GM23338 (cell line): ENCODE data around the gene ERBB4.

Experiments used
- CREB1 ChIP-seq: fragments of 250-450 bp; sonication (Bioruptor Pico); IDR thresholded peaks from 2 replicates; pipeline ENCODE4 v1.5.0; 2020; ENCODE audit warnings: low read depth, mild to moderate bottlenecking, moderate library complexity
- EZH2 ChIP-seq: fragments of 200-600 bp; sonication (generic); IDR thresholded peaks from one replicate; pipeline ENCODE4 v1.8.0; 2017; ENCODE audit warnings: antibody characterized with exemption, mild to moderate bottlenecking, low read depth; ENCODE audit not compliant: unreplicated experiment
- EZH2phosphoT487 ChIP-seq: fragments of 200-600 bp; sonication (generic); IDR thresholded peaks from one replicate; pipeline ENCODE4 v1.8.1; 2018; ENCODE audit warnings: antibody characterized with exemption; ENCODE audit not compliant: unreplicated experiment
- JUNB ChIP-seq: IDR thresholded peaks from one replicate; pipeline ENCODE4 v1.6.1; 2016; ENCODE audit warnings: antibody characterized with exemption; ENCODE audit not compliant: unreplicated experiment
- NANOG ChIP-seq: IDR thresholded peaks from 2 replicates; pipeline ENCODE4 v1.6.1; 2016; ENCODE audit warnings: antibody characterized with exemption, borderline replicate concordance
- POLR2AphosphoS5 ChIP-seq: IDR thresholded peaks from 2 replicates; pipeline ENCODE4 v1.6.1; 2016; ENCODE audit warnings: antibody characterized with exemption, low read depth
- STAT1 ChIP-seq: IDR thresholded peaks from one replicate; pipeline ENCODE4 v1.6.1; 2016; ENCODE audit warnings: antibody characterized with exemption; ENCODE audit not compliant: unreplicated experiment
- ZNF114 ChIP-seq: fragments of 250-450 bp; sonication (Bioruptor Pico); IDR thresholded peaks from 2 replicates; pipeline ENCODE4 v1.5.0; 2020; ENCODE audit warnings: mild to moderate bottlenecking, moderate library complexity
- ZNF331 ChIP-seq: fragments of 250-450 bp; sonication (Bioruptor Pico); IDR thresholded peaks from 2 replicates; pipeline ENCODE4 v1.5.0; 2020; ENCODE audit warnings: low read depth, mild to moderate bottlenecking, moderate library complexity
- TF ChIP-seq, protein P1 (sequence below), 2 experiments: fragments of 200-600 bp in 1 of 2; sonication (generic) in 1 of 2; conservative IDR thresholded peaks; 2 replicates each; pipeline versions ENCODE4 v1.5.1 to v1.6.1; 2016 to 2017; ENCODE audit warnings: antibody characterized with exemption in 2 of 2, low read depth in 2 of 2, mild to moderate bottlenecking in 2 of 2, moderate library complexity in 1 of 2
- TF ChIP-seq, protein P2 (sequence below): fragments of 250-450 bp; sonication (Bioruptor Pico); IDR thresholded peaks from 2 replicates; pipeline ENCODE4 v1.5.0; 2020; ENCODE audit warnings: mild to moderate bottlenecking, moderate library complexity
- TF ChIP-seq, protein P3 (sequence below): IDR thresholded peaks from one replicate; pipeline ENCODE4 v1.6.1; 2018; ENCODE audit warnings: antibody characterized with exemption; ENCODE audit not compliant: unreplicated experiment
- TF ChIP-seq, protein P4 (sequence below): IDR thresholded peaks from 2 replicates; pipeline ENCODE4 v1.6.1; 2016; ENCODE audit warnings: antibody characterized with exemption

DNA sequence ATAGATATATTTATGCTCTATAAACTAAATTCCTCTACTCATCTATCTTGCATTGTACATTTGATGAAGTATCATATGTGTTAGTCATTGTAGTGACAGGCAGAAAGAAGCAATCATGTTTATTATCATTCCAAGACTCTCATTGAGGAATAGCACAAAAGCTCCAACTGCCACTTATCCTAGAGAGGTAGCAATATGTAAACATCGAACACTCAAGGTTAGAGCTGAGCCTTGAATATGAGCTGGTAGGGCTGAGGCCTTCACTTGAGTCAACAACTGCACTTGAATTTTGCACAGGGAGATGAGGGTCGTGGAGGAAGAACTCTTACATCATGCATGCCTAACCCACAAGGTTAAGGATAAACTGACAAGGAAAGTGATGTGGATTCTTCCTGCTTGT is 1081.3 kb downstream of the ERBB4 start:
- TF ChIP-seq EZH2 (no peak), POLR2AphosphoS5 (no peak), STAT1 (no peak), EZH2phosphoT487 (no peak), CREB1 (no peak), NANOG (no peak), JUNB (no peak), ZNF114 (no peak), ZNF331 (CRISPR knock-in tag) (no peak)
- TF ChIP-seq, protein P1, sequence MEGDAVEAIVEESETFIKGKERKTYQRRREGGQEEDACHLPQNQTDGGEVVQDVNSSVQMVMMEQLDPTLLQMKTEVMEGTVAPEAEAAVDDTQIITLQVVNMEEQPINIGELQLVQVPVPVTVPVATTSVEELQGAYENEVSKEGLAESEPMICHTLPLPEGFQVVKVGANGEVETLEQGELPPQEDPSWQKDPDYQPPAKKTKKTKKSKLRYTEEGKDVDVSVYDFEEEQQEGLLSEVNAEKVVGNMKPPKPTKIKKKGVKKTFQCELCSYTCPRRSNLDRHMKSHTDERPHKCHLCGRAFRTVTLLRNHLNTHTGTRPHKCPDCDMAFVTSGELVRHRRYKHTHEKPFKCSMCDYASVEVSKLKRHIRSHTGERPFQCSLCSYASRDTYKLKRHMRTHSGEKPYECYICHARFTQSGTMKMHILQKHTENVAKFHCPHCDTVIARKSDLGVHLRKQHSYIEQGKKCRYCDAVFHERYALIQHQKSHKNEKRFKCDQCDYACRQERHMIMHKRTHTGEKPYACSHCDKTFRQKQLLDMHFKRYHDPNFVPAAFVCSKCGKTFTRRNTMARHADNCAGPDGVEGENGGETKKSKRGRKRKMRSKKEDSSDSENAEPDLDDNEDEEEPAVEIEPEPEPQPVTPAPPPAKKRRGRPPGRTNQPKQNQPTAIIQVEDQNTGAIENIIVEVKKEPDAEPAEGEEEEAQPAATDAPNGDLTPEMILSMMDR (conservative IDR thresholded peaks at IDR 0.05; ENCODE audit: low read depth in 2 of 2): no peak
- TF ChIP-seq, protein P2, sequence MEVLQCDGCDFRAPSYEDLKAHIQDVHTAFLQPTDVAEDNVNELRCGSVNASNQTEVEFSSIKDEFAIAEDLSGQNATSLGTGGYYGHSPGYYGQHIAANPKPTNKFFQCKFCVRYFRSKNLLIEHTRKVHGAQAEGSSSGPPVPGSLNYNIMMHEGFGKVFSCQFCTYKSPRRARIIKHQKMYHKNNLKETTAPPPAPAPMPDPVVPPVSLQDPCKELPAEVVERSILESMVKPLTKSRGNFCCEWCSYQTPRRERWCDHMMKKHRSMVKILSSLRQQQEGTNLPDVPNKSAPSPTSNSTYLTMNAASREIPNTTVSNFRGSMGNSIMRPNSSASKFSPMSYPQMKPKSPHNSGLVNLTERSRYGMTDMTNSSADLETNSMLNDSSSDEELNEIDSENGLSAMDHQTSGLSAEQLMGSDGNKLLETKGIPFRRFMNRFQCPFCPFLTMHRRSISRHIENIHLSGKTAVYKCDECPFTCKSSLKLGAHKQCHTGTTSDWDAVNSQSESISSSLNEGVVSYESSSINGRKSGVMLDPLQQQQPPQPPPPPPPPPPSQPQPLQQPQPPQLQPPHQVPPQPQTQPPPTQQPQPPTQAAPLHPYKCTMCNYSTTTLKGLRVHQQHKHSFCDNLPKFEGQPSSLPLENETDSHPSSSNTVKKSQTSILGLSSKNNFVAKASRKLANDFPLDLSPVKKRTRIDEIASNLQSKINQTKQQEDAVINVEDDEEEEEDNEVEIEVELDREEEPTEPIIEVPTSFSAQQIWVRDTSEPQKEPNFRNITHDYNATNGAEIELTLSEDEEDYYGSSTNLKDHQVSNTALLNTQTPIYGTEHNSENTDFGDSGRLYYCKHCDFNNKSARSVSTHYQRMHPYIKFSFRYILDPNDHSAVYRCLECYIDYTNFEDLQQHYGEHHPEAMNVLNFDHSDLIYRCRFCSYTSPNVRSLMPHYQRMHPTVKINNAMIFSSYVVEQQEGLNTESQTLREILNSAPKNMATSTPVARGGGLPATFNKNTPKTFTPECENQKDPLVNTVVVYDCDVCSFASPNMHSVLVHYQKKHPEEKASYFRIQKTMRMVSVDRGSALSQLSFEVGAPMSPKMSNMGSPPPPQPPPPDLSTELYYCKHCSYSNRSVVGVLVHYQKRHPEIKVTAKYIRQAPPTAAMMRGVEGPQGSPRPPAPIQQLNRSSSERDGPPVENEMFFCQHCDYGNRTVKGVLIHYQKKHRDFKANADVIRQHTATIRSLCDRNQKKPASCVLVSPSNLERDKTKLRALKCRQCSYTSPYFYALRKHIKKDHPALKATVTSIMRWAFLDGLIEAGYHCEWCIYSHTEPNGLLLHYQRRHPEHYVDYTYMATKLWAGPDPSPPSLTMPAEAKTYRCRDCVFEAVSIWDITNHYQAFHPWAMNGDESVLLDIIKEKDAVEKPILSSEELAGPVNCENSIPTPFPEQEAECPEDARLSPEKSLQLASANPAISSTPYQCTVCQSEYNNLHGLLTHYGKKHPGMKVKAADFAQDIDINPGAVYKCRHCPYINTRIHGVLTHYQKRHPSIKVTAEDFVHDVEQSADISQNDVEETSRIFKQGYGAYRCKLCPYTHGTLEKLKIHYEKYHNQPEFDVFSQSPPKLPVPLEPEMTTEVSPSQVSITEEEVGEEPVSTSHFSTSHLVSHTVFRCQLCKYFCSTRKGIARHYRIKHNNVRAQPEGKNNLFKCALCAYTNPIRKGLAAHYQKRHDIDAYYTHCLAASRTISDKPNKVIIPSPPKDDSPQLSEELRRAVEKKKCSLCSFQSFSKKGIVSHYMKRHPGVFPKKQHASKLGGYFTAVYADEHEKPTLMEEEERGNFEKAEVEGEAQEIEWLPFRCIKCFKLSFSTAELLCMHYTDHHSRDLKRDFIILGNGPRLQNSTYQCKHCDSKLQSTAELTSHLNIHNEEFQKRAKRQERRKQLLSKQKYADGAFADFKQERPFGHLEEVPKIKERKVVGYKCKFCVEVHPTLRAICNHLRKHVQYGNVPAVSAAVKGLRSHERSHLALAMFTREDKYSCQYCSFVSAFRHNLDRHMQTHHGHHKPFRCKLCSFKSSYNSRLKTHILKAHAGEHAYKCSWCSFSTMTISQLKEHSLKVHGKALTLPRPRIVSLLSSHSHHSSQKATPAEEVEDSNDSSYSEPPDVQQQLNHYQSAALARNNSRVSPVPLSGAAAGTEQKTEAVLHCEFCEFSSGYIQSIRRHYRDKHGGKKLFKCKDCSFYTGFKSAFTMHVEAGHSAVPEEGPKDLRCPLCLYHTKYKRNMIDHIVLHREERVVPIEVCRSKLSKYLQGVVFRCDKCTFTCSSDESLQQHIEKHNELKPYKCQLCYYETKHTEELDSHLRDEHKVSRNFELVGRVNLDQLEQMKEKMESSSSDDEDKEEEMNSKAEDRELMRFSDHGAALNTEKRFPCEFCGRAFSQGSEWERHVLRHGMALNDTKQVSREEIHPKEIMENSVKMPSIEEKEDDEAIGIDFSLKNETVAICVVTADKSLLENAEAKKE: no peak
- TF ChIP-seq, protein P3, sequence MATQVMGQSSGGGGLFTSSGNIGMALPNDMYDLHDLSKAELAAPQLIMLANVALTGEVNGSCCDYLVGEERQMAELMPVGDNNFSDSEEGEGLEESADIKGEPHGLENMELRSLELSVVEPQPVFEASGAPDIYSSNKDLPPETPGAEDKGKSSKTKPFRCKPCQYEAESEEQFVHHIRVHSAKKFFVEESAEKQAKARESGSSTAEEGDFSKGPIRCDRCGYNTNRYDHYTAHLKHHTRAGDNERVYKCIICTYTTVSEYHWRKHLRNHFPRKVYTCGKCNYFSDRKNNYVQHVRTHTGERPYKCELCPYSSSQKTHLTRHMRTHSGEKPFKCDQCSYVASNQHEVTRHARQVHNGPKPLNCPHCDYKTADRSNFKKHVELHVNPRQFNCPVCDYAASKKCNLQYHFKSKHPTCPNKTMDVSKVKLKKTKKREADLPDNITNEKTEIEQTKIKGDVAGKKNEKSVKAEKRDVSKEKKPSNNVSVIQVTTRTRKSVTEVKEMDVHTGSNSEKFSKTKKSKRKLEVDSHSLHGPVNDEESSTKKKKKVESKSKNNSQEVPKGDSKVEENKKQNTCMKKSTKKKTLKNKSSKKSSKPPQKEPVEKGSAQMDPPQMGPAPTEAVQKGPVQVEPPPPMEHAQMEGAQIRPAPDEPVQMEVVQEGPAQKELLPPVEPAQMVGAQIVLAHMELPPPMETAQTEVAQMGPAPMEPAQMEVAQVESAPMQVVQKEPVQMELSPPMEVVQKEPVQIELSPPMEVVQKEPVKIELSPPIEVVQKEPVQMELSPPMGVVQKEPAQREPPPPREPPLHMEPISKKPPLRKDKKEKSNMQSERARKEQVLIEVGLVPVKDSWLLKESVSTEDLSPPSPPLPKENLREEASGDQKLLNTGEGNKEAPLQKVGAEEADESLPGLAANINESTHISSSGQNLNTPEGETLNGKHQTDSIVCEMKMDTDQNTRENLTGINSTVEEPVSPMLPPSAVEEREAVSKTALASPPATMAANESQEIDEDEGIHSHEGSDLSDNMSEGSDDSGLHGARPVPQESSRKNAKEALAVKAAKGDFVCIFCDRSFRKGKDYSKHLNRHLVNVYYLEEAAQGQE: no peak
- TF ChIP-seq, protein P4, sequence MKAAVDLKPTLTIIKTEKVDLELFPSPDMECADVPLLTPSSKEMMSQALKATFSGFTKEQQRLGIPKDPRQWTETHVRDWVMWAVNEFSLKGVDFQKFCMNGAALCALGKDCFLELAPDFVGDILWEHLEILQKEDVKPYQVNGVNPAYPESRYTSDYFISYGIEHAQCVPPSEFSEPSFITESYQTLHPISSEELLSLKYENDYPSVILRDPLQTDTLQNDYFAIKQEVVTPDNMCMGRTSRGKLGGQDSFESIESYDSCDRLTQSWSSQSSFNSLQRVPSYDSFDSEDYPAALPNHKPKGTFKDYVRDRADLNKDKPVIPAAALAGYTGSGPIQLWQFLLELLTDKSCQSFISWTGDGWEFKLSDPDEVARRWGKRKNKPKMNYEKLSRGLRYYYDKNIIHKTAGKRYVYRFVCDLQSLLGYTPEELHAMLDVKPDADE: no peak
